SU-DHL-6 (cell line): ENCODE data around the gene SLC7A6.

Experiments used
- H2AFZ ChIP-seq: fragments of 200-600 bp; sonication (generic); 2 replicates; pipeline ENCODE4 v1.6.1; 2014; ENCODE audit warnings: low read depth, mild to moderate bottlenecking, moderate library complexity, mixed read lengths, antibody characterized with exemption, low read length; ENCODE audit not compliant: severe bottlenecking
- H3F3A ChIP-seq: fragments of 200-600 bp; shearing (Covaris generic); 2 replicates; pipeline ENCODE4 v1.6.0; 2016; ENCODE audit warnings: antibody characterized with exemption, mild to moderate bottlenecking; ENCODE audit not compliant: insufficient read depth
- H3K27ac ChIP-seq: fragments of 200-600 bp; sonication (generic); 2 replicates; pipeline ENCODE4 v1.5.1; 2016; ENCODE audit warnings: low read depth, mild to moderate bottlenecking, low read length, moderate library complexity, mixed read lengths
- H3K27me3 ChIP-seq: fragments of 200-600 bp; sonication (generic), shearing (Covaris generic); 2 replicates; pipeline ENCODE4 v1.6.0; 2014; ENCODE audit warnings: mild to moderate bottlenecking, low read length
- H3K36me3 ChIP-seq: fragments of 200-600 bp; sonication (generic); 2 replicates; pipeline ENCODE4 v1.6.1; 2014; ENCODE audit warnings: mild to moderate bottlenecking, low read length, mixed read lengths
- H3K4me2 ChIP-seq: fragments of 300-600, 200-600 bp; shearing (Covaris generic), sonication (generic); 2 replicates; pipeline ENCODE4 v1.6.0; 2014; ENCODE audit warnings: low read length, low read depth, mild to moderate bottlenecking; ENCODE audit not compliant: poor library complexity, severe bottlenecking
- H3K4me3 ChIP-seq: fragments of 200-600 bp; sonication (generic); 2 replicates; pipeline ENCODE4 v1.5.1; 2014; ENCODE audit warnings: antibody characterized with exemption, low read length, mild to moderate bottlenecking, mixed read lengths; ENCODE audit not compliant: insufficient read depth, poor library complexity, severe bottlenecking
- H3K79me2 ChIP-seq: fragments of 200-600 bp; sonication (generic); 2 replicates; pipeline ENCODE4 v1.6.1; 2014; ENCODE audit warnings: mild to moderate bottlenecking, low read length, moderate library complexity; ENCODE audit not compliant: insufficient read depth
- H3K9ac ChIP-seq: fragments of 200-600 bp; sonication (generic); 2 replicates; pipeline ENCODE4 v1.7.0; 2014; ENCODE audit warnings: mild to moderate bottlenecking, low read length
- H3K9me2 ChIP-seq: fragments of 200-600 bp; sonication (generic); replicated peaks from 2 replicates; pipeline ENCODE4 v1.6.1; 2014; ENCODE audit warnings: low read length; ENCODE audit not compliant: insufficient read depth
- H3K9me3 ChIP-seq: fragments of 200-600 bp; sonication (generic); 2 replicates; pipeline ENCODE4 v1.6.1; 2014; ENCODE audit warnings: low read length, mixed read lengths; ENCODE audit not compliant: insufficient read depth
- H4K20me1 ChIP-seq: fragments of 200-600 bp; sonication (generic); 2 replicates; pipeline ENCODE4 v1.6.1; 2014; ENCODE audit warnings: low read depth, mild to moderate bottlenecking, antibody characterized with exemption, low read length, moderate library complexity, mixed read lengths
- EZH2phosphoT487 ChIP-seq: fragments of 200-600 bp; sonication (generic), shearing (Covaris generic); conservative IDR thresholded peaks from 2 replicates; pipeline ENCODE4 v1.6.1; 2018; ENCODE audit warnings: mild to moderate bottlenecking, antibody characterized with exemption, low read length, moderate library complexity, mixed read lengths
- TF ChIP-seq, protein P1 (sequence below): fragments of 200-600 bp; sonication (generic); IDR thresholded peaks from one replicate; pipeline ENCODE4 v1.5.1; 2017; ENCODE audit warnings: antibody characterized with exemption, mild to moderate bottlenecking, low read length, moderate library complexity; ENCODE audit not compliant: insufficient read depth, poor library complexity, severe bottlenecking

The SLC7A6 gene

DNA sequence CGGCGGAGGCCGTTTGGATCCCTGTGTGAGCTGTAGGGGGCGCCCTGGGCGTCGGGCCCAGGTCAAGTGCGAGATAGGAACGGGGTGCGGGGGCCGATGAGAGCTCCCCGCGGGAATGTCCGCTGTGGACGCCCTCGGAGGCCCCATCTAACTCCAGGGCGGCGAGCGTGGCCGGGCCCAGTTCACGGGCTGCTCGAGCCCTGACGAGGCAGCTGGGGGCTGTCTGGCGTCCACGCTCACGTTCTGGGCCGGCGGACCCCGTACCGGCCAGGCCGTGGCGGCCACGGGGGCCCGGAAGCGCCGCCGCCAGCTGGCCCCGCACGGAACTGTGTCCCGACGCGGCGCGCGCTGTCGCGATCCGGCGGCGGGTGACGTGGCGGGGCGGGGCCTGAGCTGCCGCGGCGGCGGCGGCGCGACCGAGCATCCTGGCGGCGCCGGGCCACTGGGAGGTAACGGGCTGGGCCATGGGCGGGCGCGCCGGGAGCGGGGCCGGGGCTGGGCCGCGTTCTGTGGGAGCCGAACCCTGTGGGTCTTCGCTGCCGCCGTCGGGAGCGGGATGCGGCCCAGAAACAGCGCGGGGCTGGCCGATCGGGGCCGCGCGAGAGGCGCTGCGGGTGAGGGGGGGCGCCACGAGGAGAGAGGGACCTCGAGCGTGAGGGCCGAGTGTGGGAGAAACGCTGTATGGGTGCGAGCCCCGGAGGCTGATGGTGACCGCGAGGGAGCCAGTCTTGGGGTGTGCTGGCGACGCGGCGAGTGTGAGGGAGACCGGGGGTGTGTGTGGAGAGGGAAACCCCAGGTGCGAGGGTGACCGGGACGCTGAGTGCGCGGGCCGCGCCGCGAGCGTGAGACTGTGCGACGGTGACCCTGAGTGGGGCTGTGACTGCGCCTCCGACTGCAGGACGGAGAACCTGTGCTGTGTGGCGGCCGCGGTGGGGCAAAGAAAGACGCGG lies at the start of gene SLC7A6:
Gene SLC7A6 (plus strand): TSS at position 399 of the 950 bp plus-strand sequence. CDS start 10,201 bp downstream, outside the sequence.
- peak within 1 kb of the TSS; percentile 86 for H3K4me2 ChIP-seq
- H3F3A ChIP-seq, result peaks cover 4% of the 10 kb centered on the region; the same call in 1 of the 2 replicates
- H3K9me2 ChIP-seq, result no peaks in the 10 kb centered on the region
- no peaks in the 10 kb centered on the region for H3K27me3 ChIP-seq
- H3K27ac ChIP-seq, result peak within 1 kb of the TSS; percentile 80
- H3K36me3 ChIP-seq, result no peaks in the 10 kb centered on the region
- H3K9me3 ChIP-seq, result no peaks in the 10 kb centered on the region
- peaks cover 50% of the 10 kb centered on the region for H3K79me2 ChIP-seq
- peak within 1 kb of the TSS; percentile 93 for H3K9ac ChIP-seq
- H3K4me3 ChIP-seq, result peak within 1 kb of the TSS; percentile 88
- no peak for TF ChIP-seq EZH2phosphoT487
- TF ChIP-seq, protein P1, sequence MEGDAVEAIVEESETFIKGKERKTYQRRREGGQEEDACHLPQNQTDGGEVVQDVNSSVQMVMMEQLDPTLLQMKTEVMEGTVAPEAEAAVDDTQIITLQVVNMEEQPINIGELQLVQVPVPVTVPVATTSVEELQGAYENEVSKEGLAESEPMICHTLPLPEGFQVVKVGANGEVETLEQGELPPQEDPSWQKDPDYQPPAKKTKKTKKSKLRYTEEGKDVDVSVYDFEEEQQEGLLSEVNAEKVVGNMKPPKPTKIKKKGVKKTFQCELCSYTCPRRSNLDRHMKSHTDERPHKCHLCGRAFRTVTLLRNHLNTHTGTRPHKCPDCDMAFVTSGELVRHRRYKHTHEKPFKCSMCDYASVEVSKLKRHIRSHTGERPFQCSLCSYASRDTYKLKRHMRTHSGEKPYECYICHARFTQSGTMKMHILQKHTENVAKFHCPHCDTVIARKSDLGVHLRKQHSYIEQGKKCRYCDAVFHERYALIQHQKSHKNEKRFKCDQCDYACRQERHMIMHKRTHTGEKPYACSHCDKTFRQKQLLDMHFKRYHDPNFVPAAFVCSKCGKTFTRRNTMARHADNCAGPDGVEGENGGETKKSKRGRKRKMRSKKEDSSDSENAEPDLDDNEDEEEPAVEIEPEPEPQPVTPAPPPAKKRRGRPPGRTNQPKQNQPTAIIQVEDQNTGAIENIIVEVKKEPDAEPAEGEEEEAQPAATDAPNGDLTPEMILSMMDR, result peak; percentile 71
- no peaks in the 10 kb centered on the region for H4K20me1 ChIP-seq
- H2AFZ ChIP-seq, result peak within 1 kb of the TSS; percentile 43

- no peaks in the 10 kb centered on the region for H3K36me3 ChIP-seq
- no peaks in the 10 kb centered on the region for H3K9me3 ChIP-seq
- TF ChIP-seq, protein P1, result no peak
- no peak for TF ChIP-seq EZH2phosphoT487
- H3K79me2 ChIP-seq, result no peaks in the 10 kb centered on the region
- H4K20me1 ChIP-seq, result no peaks in the 10 kb centered on the region
- no peaks in the 10 kb centered on the region for H3K27me3 ChIP-seq
- H3K27ac ChIP-seq, result no peak overlapping the region
- no peaks in the 10 kb centered on the region for H3F3A ChIP-seq
- H3K4me2 ChIP-seq, result no peak overlapping the region
- no peak overlapping the region for H2AFZ ChIP-seq
- H3K4me3 ChIP-seq, result no peak overlapping the region
- H3K9me2 ChIP-seq, result no peaks in the 10 kb centered on the region
- H3K9ac ChIP-seq, result no peak overlapping the region
Measured at GRCh38 chr16:68214726-68215125, 49.6 kb upstream of the SLC7A6 start.

DNA sequence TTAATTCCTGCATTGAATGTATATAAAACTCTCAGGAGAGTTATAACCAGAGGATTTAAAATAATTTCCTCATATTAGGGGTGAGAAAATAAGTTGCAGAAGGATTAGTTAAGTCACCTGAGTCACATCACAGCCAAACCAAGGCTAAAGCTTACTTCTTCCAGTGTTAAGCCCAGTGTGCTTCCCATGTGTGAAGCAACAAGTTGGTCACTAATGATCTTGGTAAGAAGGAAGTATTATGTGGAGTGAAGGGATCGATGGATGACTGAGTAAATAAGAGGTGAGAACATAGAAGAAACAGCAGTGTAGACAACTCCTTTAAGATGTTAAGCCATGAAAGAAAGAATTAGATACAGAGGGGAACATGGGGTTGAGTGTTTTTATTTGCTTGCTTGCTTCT lies 49.0 kb upstream of the SLC7A6 start:
- no peaks in the 10 kb centered on the region for H3K36me3 ChIP-seq
- H3F3A ChIP-seq, result no peaks in the 10 kb centered on the region
- H3K9ac ChIP-seq, result no peak overlapping the region
- H4K20me1 ChIP-seq, result no peaks in the 10 kb centered on the region
- TF ChIP-seq EZH2phosphoT487, result no peak
- TF ChIP-seq, protein P1, result no peak
- no peak overlapping the region for H3K27ac ChIP-seq
- H3K79me2 ChIP-seq, result no peaks in the 10 kb centered on the region
- H2AFZ ChIP-seq, result no peak overlapping the region
- H3K27me3 ChIP-seq, result no peaks in the 10 kb centered on the region
- no peaks in the 10 kb centered on the region for H3K9me2 ChIP-seq
- no peak overlapping the region for H3K4me3 ChIP-seq
- H3K9me3 ChIP-seq, result no peaks in the 10 kb centered on the region
- H3K4me2 ChIP-seq, result no peak overlapping the region
